Uterus (tissue), 4 donors: ENCODE data around the gene VSNL1. TPM values are rescaled to one million over a fixed set of nuclear protein-coding genes. Genes with fewer than 3 reads are reported as not detected.

Source experiments
- DNase-seq, 2 donors: peaks; one replicate each; pipeline ENCODE4 v3.0.0-alpha.2; 2019 to 2020
- H3K27ac ChIP-seq, 2 donors: fragments of 200-600 bp; sonication (generic); 1 replicate in 1 of 2; 2 replicates in 1 of 2; pipeline ENCODE4 v1.5.1; 2016 to 2018
- H3K27me3 ChIP-seq, 2 donors: fragments of 200-600 bp; sonication (generic); one replicate each; pipeline ENCODE4 v1.5.1; 2018 to 2019; ENCODE audit warnings: control low read depth in 1 of 2
- H3K36me3 ChIP-seq, 2 donors: fragments of 200-600 bp; sonication (generic); one replicate each; pipeline ENCODE4 v1.5.1; 2019; ENCODE audit warnings: control low read depth in 1 of 2
- H3K4me1 ChIP-seq, 2 donors: fragments of 200-600 bp; sonication (generic); one replicate each; pipeline ENCODE4 v1.5.1; 2018 to 2019; ENCODE audit warnings: control low read depth in 1 of 2
- H3K4me3 ChIP-seq, 2 donors: fragments of 200-600 bp; sonication (generic); 1 replicate in 1 of 2; 2 replicates in 1 of 2; pipeline ENCODE4 v1.5.1; 2018 to 2019; ENCODE audit warnings: mild to moderate bottlenecking in 1 of 2
- H3K9me3 ChIP-seq, 2 donors: fragments of 200-600 bp; sonication (generic); one replicate each; pipeline ENCODE4 v1.5.1; 2019; ENCODE audit warnings: control low read depth in 1 of 2
- CTCF ChIP-seq, 4 experiments: fragments of 200-600 bp in 2 of 4; fragments of 450-650 bp in 2 of 4; sonication (generic) in 2 of 4; IDR thresholded peaks; one replicate each; pipeline ENCODE4 v1.5.1; 2016 to 2019; ENCODE audit warnings: antibody characterized with exemption in 4 of 4, mild to moderate bottlenecking in 2 of 4, moderate library complexity in 1 of 4
- POLR2A ChIP-seq, 2 donors: fragments of 450-650 bp; IDR thresholded peaks; one replicate each; pipeline ENCODE4 v1.6.1; 2016; ENCODE audit warnings: antibody characterized with exemption in 2 of 2, mild to moderate bottlenecking in 1 of 2, moderate library complexity in 1 of 2
- intact Hi-C: fragments of 100-400 bp; cut with DNase I; formaldehyde crosslinking; loops from one replicate; pipeline ENCODE4 v1.15.1; 2023; ENCODE audit warnings: low total_unique reads
- total RNA-seq, 4 donors: library from RNA; depleted of rRNA in 3 of 4; stranded (reverse); fragments of >200 nt in 3 of 4; gene quantifications; one replicate each; pipeline versions ENCODE4 v1.1.0 to v1.2.4, GENCODE V29; 2014 to 2023
- donor health status: DM: yes; HTN: yes; CAD: no.

Gene VSNL1
- total RNA-seq, 4 donors from 2014 or later: 0.29 to 1.8 (median 0.61) TPM; not detected in 1

DNA sequence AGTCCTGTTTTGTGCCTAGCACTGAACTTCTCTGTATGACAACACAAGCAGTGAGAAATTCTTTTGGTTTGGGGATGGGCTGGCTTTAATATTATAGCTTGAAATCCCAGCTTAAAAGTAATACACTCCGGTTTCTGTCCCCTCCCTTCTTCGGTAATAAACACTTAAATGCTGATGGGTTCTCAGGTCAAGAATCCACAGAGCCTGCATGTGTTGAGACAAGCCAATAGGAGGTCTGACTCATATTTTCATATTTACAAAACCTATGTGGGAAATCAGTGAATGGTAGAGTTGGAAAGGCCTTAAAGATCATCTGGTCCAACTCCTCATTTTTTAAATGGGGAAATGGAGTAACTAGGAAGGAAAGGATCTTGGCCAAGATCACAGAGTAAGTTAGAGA is 47.5 kb downstream of the VSNL1 start:
- no peaks in the 10 kb centered on the region for H3K27me3 ChIP-seq
- intact Hi-C loops: no loop called here

GRCh38 chr2:17589406-17590035 is 49.0 kb downstream of the VSNL1 start:
- no peaks in the 10 kb centered on the region for H3K36me3 ChIP-seq
- no peaks in the 10 kb centered on the region for H3K9me3 ChIP-seq
- no peak for TF ChIP-seq POLR2A (IDR thresholded peaks at IDR 0.05)
- no peak for TF ChIP-seq CTCF (IDR thresholded peaks at IDR 0.05)
- no peak for DNase-seq
- H3K27me3 ChIP-seq: no peaks in the 10 kb centered on the region
- no peak overlapping the region for H3K27ac ChIP-seq
- H3K4me1 ChIP-seq: no peaks in the 10 kb centered on the region
- intact Hi-C loops: no loop called here
- no peak overlapping the region for H3K4me3 ChIP-seq

More for the DNA sequence above, 47.5 kb downstream of the VSNL1 start:
- TF ChIP-seq POLR2A (IDR thresholded peaks at IDR 0.05) (no peak), CTCF (IDR thresholded peaks at IDR 0.05) (no peak)
- H3K4me3 ChIP-seq: no peak overlapping the region
- no peaks in the 10 kb centered on the region for H3K36me3 ChIP-seq
- no peak for DNase-seq
- no peaks in the 10 kb centered on the region for H3K4me1 ChIP-seq
- no peaks in the 10 kb centered on the region for H3K9me3 ChIP-seq
- no peak overlapping the region for H3K27ac ChIP-seq

DNA sequence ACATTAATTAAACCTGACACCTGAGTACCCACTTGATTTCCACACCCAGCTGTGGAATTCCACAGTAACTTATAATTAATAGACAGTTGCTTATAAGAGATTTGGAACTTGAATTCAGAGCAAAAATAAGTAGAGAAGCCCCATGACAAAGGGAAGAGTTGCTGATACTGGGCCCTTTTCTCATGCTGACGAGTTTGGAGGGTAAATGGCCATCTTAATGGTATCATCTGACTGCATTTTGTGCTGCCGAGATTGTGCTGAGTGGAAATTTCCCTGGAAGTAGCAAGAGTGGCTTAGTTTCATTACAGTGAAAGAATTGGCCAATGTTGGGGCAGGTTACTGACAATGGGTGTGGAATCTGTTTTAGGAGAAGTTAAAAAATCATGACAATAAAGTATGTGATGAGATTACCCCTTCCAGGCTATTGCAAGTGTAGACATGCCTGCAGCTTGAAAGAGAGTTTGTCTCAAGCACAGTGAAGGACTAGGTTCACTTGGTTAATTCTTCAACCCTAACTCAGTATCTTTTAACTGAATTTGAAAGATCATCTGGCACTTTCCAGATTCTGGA is 49.9 kb downstream of the VSNL1 start:
- Histone ChIP-seq H3K4me1 (no peaks in the 10 kb centered on the region), H3K27me3 (no peaks in the 10 kb centered on the region), H3K36me3 (no peaks in the 10 kb centered on the region), H3K4me3 (no peak overlapping the region), H3K9me3 (no peaks in the 10 kb centered on the region), H3K27ac (no peak overlapping the region)
- no peak for DNase-seq
- TF ChIP-seq POLR2A (IDR thresholded peaks at IDR 0.05) (no peak), CTCF (IDR thresholded peaks at IDR 0.05) (no peak)
- intact Hi-C loops: no loop called here

GRCh38 chr2:17591846-17592245 is 51.4 kb downstream of the VSNL1 start:
- H3K27me3 ChIP-seq: no peaks in the 10 kb centered on the region
- H3K9me3 ChIP-seq: no peaks in the 10 kb centered on the region
- no peak for DNase-seq
- H3K27ac ChIP-seq: no peak overlapping the region
- TF ChIP-seq CTCF (IDR thresholded peaks at IDR 0.05): no peak
- no peak for TF ChIP-seq POLR2A (IDR thresholded peaks at IDR 0.05)
- intact Hi-C loops: no loop called here
- H3K4me3 ChIP-seq: no peak overlapping the region
- H3K4me1 ChIP-seq: no peaks in the 10 kb centered on the region
- no peaks in the 10 kb centered on the region for H3K36me3 ChIP-seq

- Histone ChIP-seq H3K27ac (no peak overlapping the region), H3K4me3 (no peak overlapping the region), H3K9me3 (no peaks in the 10 kb centered on the region), H3K36me3 (no peaks in the 10 kb centered on the region), H3K27me3 (no peaks in the 10 kb centered on the region), H3K4me1 (no peaks in the 10 kb centered on the region)
- no peak for DNase-seq
- intact Hi-C loops: no loop called here
- TF ChIP-seq CTCF (IDR thresholded peaks at IDR 0.05) (no peak), POLR2A (IDR thresholded peaks at IDR 0.05) (no peak)
Observed at GRCh38 chr2:17592731-17593409, 52.4 kb downstream of the VSNL1 start.
